WI38 (cell line): Measurements from ENCODE around the gene SLC22A6.

ENCODE experiments used
- H3K4me3 ChIP-seq: 2 replicates; pipeline ENCODE4 v1.5.1; 2011; ENCODE audit warnings: low read depth, mild to moderate bottlenecking, control low read depth, low read length
- TF ChIP-seq, protein P1 (sequence below): IDR thresholded peaks from 2 replicates; pipeline ENCODE4 v1.5.1; 2012; ENCODE audit warnings: low read depth, mild to moderate bottlenecking, control low read depth, low read length

The SLC22A6 gene

DNA sequence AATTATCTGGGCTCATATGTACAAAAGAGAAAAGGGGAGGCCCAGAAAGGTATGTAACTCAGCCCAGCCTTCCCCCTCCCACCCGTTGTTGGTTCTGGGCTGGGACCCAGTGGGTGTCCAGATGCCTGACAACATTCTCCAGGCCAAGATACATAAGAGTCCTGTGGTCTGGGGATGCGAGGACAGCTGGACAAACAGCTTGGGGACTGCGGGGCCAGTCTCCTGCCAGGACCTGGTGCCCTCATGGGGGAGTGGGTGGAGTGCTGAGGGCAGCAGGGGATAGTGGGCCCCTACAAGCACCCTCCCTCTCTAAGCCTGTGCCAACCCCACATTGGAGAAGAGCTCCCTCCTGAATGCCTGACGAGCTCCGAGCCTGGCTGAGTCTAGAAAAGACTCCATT lies 3.5 kb upstream of the SLC22A6 start:
- TF ChIP-seq, protein P1, sequence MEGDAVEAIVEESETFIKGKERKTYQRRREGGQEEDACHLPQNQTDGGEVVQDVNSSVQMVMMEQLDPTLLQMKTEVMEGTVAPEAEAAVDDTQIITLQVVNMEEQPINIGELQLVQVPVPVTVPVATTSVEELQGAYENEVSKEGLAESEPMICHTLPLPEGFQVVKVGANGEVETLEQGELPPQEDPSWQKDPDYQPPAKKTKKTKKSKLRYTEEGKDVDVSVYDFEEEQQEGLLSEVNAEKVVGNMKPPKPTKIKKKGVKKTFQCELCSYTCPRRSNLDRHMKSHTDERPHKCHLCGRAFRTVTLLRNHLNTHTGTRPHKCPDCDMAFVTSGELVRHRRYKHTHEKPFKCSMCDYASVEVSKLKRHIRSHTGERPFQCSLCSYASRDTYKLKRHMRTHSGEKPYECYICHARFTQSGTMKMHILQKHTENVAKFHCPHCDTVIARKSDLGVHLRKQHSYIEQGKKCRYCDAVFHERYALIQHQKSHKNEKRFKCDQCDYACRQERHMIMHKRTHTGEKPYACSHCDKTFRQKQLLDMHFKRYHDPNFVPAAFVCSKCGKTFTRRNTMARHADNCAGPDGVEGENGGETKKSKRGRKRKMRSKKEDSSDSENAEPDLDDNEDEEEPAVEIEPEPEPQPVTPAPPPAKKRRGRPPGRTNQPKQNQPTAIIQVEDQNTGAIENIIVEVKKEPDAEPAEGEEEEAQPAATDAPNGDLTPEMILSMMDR = no peak
- H3K4me3 ChIP-seq = no peak overlapping the region

DNA sequence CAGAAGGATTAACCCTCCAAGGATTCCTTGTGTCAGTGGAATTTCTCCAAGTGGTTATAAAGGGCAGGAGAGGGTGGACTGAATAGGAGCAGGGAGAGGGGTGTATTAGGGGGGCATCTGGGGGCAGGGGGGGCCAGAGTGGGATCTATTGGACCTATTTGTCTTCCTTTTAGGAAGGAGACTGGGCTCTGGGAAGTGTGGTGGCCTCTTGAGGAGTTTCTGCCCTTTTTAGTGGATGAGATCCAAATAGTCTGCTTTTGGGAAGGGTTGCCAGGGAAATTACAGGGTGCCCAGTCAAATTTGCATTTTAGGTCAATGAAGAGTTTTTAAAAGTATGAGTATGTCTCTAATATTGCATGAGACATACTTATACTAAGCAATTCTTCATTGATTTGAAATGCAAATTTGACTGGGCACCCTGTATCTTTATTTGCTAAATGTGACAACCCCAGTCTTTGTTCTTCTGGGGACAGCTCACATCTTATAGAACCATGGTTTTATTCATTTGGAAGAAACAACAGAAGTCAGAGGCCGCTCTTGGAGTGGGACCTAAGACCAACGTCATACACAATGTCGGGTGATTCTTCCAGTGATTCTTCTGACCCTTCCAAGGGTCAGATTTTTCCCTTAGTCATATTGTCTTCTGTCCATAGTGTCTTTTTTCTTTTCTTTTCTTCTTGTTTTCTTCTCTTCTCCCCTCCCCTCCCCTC lies 429 bp upstream of the SLC22A6 start:
- H3K4me3 ChIP-seq = no peak overlapping the region
- TF ChIP-seq, protein P1 = no peak

DNA sequence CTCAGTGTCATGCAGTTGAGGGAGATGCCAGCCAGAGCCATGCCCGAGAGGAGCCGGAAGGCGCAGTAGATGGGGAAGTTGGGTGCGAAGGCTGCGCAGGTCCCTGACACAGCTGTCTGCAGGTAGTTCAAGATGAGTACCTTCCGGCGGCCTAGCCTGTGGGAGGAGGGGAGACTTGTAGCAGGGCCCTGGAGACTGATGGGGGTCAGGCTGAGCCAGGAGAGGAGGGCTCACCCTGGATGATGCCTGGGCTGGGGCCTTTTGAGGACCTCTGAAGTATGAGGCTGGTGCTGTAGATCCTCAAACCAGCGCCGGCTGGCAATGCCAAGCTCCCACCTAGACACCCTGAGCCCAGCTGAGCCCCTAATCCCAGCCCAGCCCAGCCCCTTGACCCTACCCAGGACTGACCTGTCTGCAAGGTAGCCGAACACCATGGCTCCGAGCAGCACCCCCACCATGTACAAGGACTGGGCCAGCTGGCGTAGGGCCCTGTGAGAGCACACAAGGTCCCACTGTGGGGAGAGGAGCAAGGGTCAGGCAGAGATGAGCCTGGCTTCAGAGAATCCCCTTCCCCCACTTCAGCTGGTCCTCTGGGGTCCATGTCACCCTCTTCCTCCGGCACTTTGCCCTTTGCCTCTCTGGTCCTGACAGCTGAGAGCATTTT lies 1.1 kb downstream of the SLC22A6 start:
- H3K4me3 ChIP-seq = no peak overlapping the region
- TF ChIP-seq, protein P1 = no peak

DNA sequence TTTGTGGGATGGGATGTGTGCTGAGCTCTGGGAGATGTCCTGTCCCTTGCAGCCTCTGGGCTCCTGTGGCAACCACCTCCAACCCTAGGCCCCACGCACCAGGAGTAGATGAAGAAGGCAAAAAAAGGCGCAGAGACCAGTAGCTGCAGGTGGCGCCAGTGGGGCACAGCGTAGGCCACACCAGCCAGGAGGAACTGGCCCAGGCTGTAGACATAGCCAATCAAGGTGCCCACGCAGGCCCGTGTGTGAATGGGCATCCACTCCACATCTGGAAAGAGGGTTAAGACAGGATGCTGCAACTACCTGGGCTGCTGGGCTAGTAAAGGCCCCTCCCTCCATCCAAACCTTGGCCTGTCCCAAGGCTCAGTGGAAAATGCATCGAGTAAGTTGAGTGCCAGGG lies 3.0 kb downstream of the SLC22A6 start:
- TF ChIP-seq, protein P1 = no peak

DNA sequence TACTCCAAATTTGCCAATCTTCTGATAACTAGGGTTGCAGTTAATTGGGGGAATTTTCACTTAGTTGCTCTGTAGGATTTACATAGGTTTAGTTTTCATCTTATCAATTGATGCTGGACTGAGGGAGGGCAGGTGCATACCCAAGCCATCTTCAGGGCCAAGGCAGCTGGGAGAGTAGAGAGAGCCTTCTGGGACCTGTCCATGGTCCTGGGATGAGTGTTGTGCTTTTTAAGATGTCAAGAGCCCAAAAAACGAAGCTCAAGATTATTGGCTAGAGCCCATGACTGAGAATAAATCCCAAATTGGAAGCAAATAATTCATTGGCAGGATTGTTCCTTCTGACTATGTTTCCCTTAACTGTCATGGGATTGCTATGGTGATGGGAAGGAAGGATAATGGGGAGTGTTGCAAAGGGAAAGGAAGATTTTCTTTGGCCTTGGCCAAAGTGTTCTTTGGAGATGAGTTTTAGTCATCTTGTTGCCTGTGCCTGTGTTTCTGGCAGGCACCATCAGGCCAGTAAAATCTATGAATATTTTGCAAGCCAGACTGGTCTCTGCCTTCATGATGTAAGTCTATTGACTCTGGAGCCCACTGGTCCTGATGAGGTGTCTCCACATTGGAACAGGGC lies 4.5 kb downstream of the SLC22A6 start:
- TF ChIP-seq, protein P1 = no peak
- no peak overlapping the region for H3K4me3 ChIP-seq

More for the DNA sequence above, 3.0 kb downstream of the SLC22A6 start:
- no peak overlapping the region for H3K4me3 ChIP-seq

DNA sequence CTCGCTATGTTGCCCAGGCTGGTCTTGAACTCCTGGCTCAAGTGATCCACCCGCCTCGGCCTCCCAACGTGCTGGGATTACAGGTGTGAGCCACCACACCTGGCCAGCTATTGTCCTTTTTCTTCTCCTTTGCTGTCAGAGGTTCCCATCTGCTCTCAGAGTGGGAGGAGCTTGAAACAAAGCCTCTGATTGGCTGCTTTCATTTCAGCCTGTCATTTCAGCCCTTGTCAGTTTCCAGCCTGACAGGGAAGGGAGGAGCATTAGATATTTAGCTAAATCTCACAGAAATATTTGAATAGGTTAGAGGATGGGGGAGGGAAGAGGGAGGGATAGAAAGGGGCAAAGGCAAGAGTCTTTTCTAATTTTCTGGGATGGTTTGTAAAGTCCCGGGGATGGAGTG lies 8.7 kb downstream of the SLC22A6 start:
- H3K4me3 ChIP-seq = no peak overlapping the region
- TF ChIP-seq, protein P1 = no peak
